ENCODE data around the gene PRKAR1B.

The PRKAR1B gene

GRCh38 chr7:600149-601035 lies 126.7 kb downstream of the PRKAR1B start:
- H3K36me3 Mint-ChIP-seq (ENCODE audit: insufficient read depth), result peaks cover 36% of the 10 kb centered on the region
- peak overlapping the region; percentile 100 for H3K27ac Mint-ChIP-seq
- H3K27me3 Mint-ChIP-seq, result no peaks in the 10 kb centered on the region
- H3K9me3 Mint-ChIP-seq, result no peaks in the 10 kb centered on the region
- H3K4me3 Mint-ChIP-seq, result peak overlapping the region; percentile 95 to 97
- no peak for DNase-seq
- ATAC-seq (replicated peaks), result no peak
- peaks cover 36 to 42% of the 10 kb centered on the region in 2 donors for H3K4me1 Mint-ChIP-seq (ENCODE audit: low read depth in 2 of 2)

- ATAC-seq (replicated peaks) (no peak), DNase-seq (no peak)
- no peaks in the 10 kb centered on the region for H3K9me3 Mint-ChIP-seq
- peaks cover 22% of the 10 kb centered on the region for H3K36me3 Mint-ChIP-seq (ENCODE audit: insufficient read depth)
- peaks cover 25 to 31% of the 10 kb centered on the region in 2 donors for H3K4me1 Mint-ChIP-seq (ENCODE audit: low read depth in 2 of 2)
- H3K4me3 Mint-ChIP-seq, result no peak overlapping the region
- peak overlapping the region; percentile 58 to 82 for H3K27ac Mint-ChIP-seq
- no peaks in the 10 kb centered on the region for H3K27me3 Mint-ChIP-seq
These were observed 128.2 kb downstream of the PRKAR1B start for GRCh38 chr7:598899-599298.

- Mint-ChIP-seq H3K27me3 (no peaks in the 10 kb centered on the region), H3K36me3 (ENCODE audit: insufficient read depth) (peaks cover 21% of the 10 kb centered on the region), H3K27ac (peak overlapping the region; percentile 38 to 60), H3K9me3 (no peaks in the 10 kb centered on the region), H3K4me1 (ENCODE audit: low read depth in 2 of 2) (peaks cover 19 to 20% of the 10 kb centered on the region in 2 donors), H3K4me3 (no peak overlapping the region)
- DNase-seq (no peak), ATAC-seq (replicated peaks) (no peak)
These were observed 129.5 kb downstream of the PRKAR1B start for GRCh38 chr7:597348-598178.

- no peaks in the 10 kb centered on the region for H3K27me3 Mint-ChIP-seq
- DNase-seq, result no peak
- H3K9me3 Mint-ChIP-seq, result no peaks in the 10 kb centered on the region
- peak overlapping the region in 1 of 2 donors; percentile 41 for H3K27ac Mint-ChIP-seq
- H3K4me1 Mint-ChIP-seq (ENCODE audit: low read depth in 2 of 2), result peaks cover 15 to 19% of the 10 kb centered on the region in 2 donors
- H3K36me3 Mint-ChIP-seq (ENCODE audit: insufficient read depth), result peaks cover 19% of the 10 kb centered on the region
- H3K4me3 Mint-ChIP-seq, result no peak overlapping the region
- ATAC-seq (replicated peaks), result no peak
These were observed 130.3 kb downstream of the PRKAR1B start for GRCh38 chr7:596819-597182.

GRCh38 chr7:596071-596818 lies 130.8 kb downstream of the PRKAR1B start:
- Mint-ChIP-seq H3K4me3 (no peak overlapping the region), H3K27ac (peak overlapping the region; percentile 35 to 41), H3K4me1 (ENCODE audit: low read depth in 2 of 2) (peaks cover 12 to 14% of the 10 kb centered on the region in 2 donors), H3K36me3 (ENCODE audit: insufficient read depth) (peaks cover 15% of the 10 kb centered on the region), H3K9me3 (no peaks in the 10 kb centered on the region), H3K27me3 (no peaks in the 10 kb centered on the region)
- ATAC-seq (replicated peaks) (no peak), DNase-seq (no peak)

- peak in 2 of 3 experiments; percentile 24 to 27 for DNase-seq
- H3K27ac Mint-ChIP-seq, result peak overlapping the region; percentile 35 to 72
- no peak overlapping the region for H3K4me3 Mint-ChIP-seq
- peaks cover 10% of the 10 kb centered on the region for H3K36me3 Mint-ChIP-seq (ENCODE audit: insufficient read depth)
- peak; percentile 90 for ATAC-seq (replicated peaks)
- H3K9me3 Mint-ChIP-seq, result no peaks in the 10 kb centered on the region
- H3K27me3 Mint-ChIP-seq, result no peaks in the 10 kb centered on the region
- H3K4me1 Mint-ChIP-seq (ENCODE audit: low read depth in 2 of 2), result peaks cover 9 to 11% of the 10 kb centered on the region in 2 donors
These were observed 131.5 kb downstream of the PRKAR1B start for GRCh38 chr7:595621-596010.

- no peak for ATAC-seq (replicated peaks)
- H3K4me1 Mint-ChIP-seq (ENCODE audit: low read depth in 2 of 2), result peaks cover 6 to 9% of the 10 kb centered on the region in 2 donors
- peak overlapping the region; percentile 35 to 72 for H3K27ac Mint-ChIP-seq
These were observed 132.0 kb downstream of the PRKAR1B start for GRCh38 chr7:594920-595620.

GRCh38 chr7:594212-594913 lies 132.7 kb downstream of the PRKAR1B start:
- H3K4me1 Mint-ChIP-seq (ENCODE audit: low read depth in 2 of 2), result peaks cover 6 to 10% of the 10 kb centered on the region in 2 donors
- H3K9me3 Mint-ChIP-seq, result no peaks in the 10 kb centered on the region
- H3K4me3 Mint-ChIP-seq, result no peak overlapping the region
- no peak for ATAC-seq (replicated peaks)
- no peak overlapping the region for H3K27ac Mint-ChIP-seq
- peaks cover 5% of the 10 kb centered on the region for H3K36me3 Mint-ChIP-seq (ENCODE audit: insufficient read depth)
- H3K27me3 Mint-ChIP-seq, result no peaks in the 10 kb centered on the region
- no peak for DNase-seq

More at GRCh38 chr7:594920-595620, 132.0 kb downstream of the PRKAR1B start:
- no peak for DNase-seq
- H3K4me3 Mint-ChIP-seq, result no peak overlapping the region
- H3K36me3 Mint-ChIP-seq (ENCODE audit: insufficient read depth), result peaks cover 8% of the 10 kb centered on the region
- H3K9me3 Mint-ChIP-seq, result no peaks in the 10 kb centered on the region
- H3K27me3 Mint-ChIP-seq, result no peaks in the 10 kb centered on the region

GRCh38 chr7:593324-594115 lies 133.6 kb downstream of the PRKAR1B start:
- Mint-ChIP-seq H3K27ac (no peak overlapping the region), H3K9me3 (peaks cover 2 to 7% of the 10 kb centered on the region in 2 donors), H3K36me3 (ENCODE audit: insufficient read depth) (peaks cover 12% of the 10 kb centered on the region), H3K27me3 (no peaks in the 10 kb centered on the region), H3K4me1 (ENCODE audit: low read depth in 2 of 2) (peaks cover 9 to 10% of the 10 kb centered on the region in 2 donors), H3K4me3 (no peak overlapping the region)
- ATAC-seq (replicated peaks), result no peak
- DNase-seq, result no peak

- Mint-ChIP-seq H3K9me3 (peaks cover 6 to 13% of the 10 kb centered on the region in 2 donors), H3K4me3 (no peak overlapping the region), H3K36me3 (ENCODE audit: insufficient read depth) (peaks cover 20% of the 10 kb centered on the region), H3K27me3 (no peaks in the 10 kb centered on the region), H3K27ac (no peak overlapping the region), H3K4me1 (ENCODE audit: low read depth in 2 of 2) (peaks cover 14 to 16% of the 10 kb centered on the region in 2 donors)
- ATAC-seq (replicated peaks) (no peak), DNase-seq (no peak)
These were observed 135.0 kb downstream of the PRKAR1B start for GRCh38 chr7:591856-592628.

Measured in effector memory CD8-positive, alpha-beta T cell (primary cell).